K562 (cell line): Measurements from ENCODE around the gene PRRC2A. TPM values are rescaled to one million over a fixed set of nuclear protein-coding genes. Genes with fewer than 3 reads are reported as not detected.

Source experiments
- ATF6 ChIP-seq: sonication (generic); formaldehyde crosslinking; IDR thresholded peaks from 2 replicates; pipeline ENCODE4 v1.4.0; 2020; ENCODE audit warnings: mild to moderate bottlenecking, missing genetic modification reagents
- CBX5 ChIP-seq: IDR thresholded peaks from 2 replicates; pipeline ENCODE4 v1.6.1; 2014; ENCODE audit warnings: low read depth, borderline replicate concordance
- FOS ChIP-seq: IDR thresholded peaks from 3 replicates; pipeline ENCODE4 v1.6.1; 2011; ENCODE audit not compliant: insufficient read length; ENCODE audit errors: extremely low read depth
- FOXK2 ChIP-seq, 2 experiments: fragments of 450-650 bp; IDR thresholded peaks in 1 of 2; conservative IDR thresholded peaks in 1 of 2; 2 replicates each; pipeline ENCODE4 v1.6.1; 2016; ENCODE audit warnings: low read depth in 2 of 2, mild to moderate bottlenecking in 1 of 2
- HDAC1 ChIP-seq, 2 experiments: fragments of 450-650 bp; IDR thresholded peaks; 2 replicates each; pipeline ENCODE4 v1.6.1; 2016 to 2017; ENCODE audit warnings: inconsistent platforms in 1 of 2, mild to moderate bottlenecking in 1 of 2, moderate library complexity in 1 of 2
- HMG20B ChIP-seq: fragments of 250-450 bp; sonication (Bioruptor Pico); IDR thresholded peaks from 2 replicates; pipeline ENCODE4 v1.5.0; 2021; ENCODE audit warnings: mild to moderate bottlenecking
- HSF4 ChIP-seq: fragments of 250-450 bp; sonication (Bioruptor Pico); IDR thresholded peaks from 2 replicates; pipeline ENCODE4 v2.1.2; 2022; ENCODE audit warnings: mild to moderate bottlenecking, moderate library complexity, borderline replicate concordance
- MED1 ChIP-seq: sonication (generic); formaldehyde crosslinking; IDR thresholded peaks from 2 replicates; pipeline ENCODE4 v1.8.1; 2023; ENCODE audit warnings: missing genetic modification reagents, borderline replicate concordance
- NFRKB ChIP-seq: fragments of 450-650 bp; IDR thresholded peaks from 2 replicates; pipeline ENCODE4 v1.6.1; 2016; ENCODE audit warnings: low read depth
- SMARCB1 ChIP-seq: IDR thresholded peaks from 2 replicates; pipeline ENCODE4 v1.6.1; 2011; ENCODE audit warnings: improper control_type of control experiment, low read depth; ENCODE audit not compliant: insufficient read length
- TSC22D4 ChIP-seq: fragments of 450-650 bp; IDR thresholded peaks from 2 replicates; pipeline ENCODE4 v1.6.1; 2016; ENCODE audit warnings: missing genetic modification characterization, missing biosample characterization, control low read depth
- ZKSCAN3 ChIP-seq: fragments of 250-450 bp; sonication (Bioruptor Pico); IDR thresholded peaks from 2 replicates; pipeline ENCODE4 v1.4.0; 2020
- polyA plus RNA-seq, 8 experiments: library from polyadenylated mRNA; depleted of rRNA in 4 of 8; stranded (reverse) in 5 of 8; unstranded in 3 of 8; fragments of >200 nt; fragmentation: Nextera tagmentation in 2 of 8; fragmentation: Illumina TruSeq in 1 of 8; extraction: Ambion mirVana in 2 of 8; extraction: Trizol in 1 of 8; gene quantifications; 2 replicates each; pipeline versions ENCODE4 v1.2.1 to v1.2.3, GENCODE V29; 2011 to 2014; ENCODE audit warnings: inconsistent platforms in 1 of 8, missing spikeins in 1 of 8
- total RNA-seq, 7 experiments: library from RNA; depleted of rRNA in 6 of 7; stranded (reverse); fragments of >200 nt in 6 of 7; fragmentation: Illumina TruSeq in 2 of 7; extraction: Trizol in 2 of 7; gene quantifications; 2 replicates each; pipeline versions ENCODE4 v1.2.1 to v1.2.3, GENCODE V29; 2011 to 2021; ENCODE audit warnings: low replicate concordance in 1 of 7
- TF ChIP-seq, protein P1 (sequence below): sonication (generic); formaldehyde crosslinking; IDR thresholded peaks from 2 replicates; pipeline ENCODE4 v1.8.1; 2023; ENCODE audit warnings: mild to moderate bottlenecking, missing genetic modification reagents
- TF ChIP-seq, protein P2 (sequence below): fragments of 450-650 bp; IDR thresholded peaks from 2 replicates; pipeline ENCODE4 v1.6.1; 2018; ENCODE audit warnings: mild to moderate bottlenecking, low read depth; ENCODE audit not compliant: partially characterized antibody

PRRC2A gene
- total and polyA plus RNA-seq, 9 of the 15 experiments (the other 6 are each of a cell fraction or from before 2014, with no cell fraction given): 1.0 to 332 (median 63.0) TPM

DNA sequence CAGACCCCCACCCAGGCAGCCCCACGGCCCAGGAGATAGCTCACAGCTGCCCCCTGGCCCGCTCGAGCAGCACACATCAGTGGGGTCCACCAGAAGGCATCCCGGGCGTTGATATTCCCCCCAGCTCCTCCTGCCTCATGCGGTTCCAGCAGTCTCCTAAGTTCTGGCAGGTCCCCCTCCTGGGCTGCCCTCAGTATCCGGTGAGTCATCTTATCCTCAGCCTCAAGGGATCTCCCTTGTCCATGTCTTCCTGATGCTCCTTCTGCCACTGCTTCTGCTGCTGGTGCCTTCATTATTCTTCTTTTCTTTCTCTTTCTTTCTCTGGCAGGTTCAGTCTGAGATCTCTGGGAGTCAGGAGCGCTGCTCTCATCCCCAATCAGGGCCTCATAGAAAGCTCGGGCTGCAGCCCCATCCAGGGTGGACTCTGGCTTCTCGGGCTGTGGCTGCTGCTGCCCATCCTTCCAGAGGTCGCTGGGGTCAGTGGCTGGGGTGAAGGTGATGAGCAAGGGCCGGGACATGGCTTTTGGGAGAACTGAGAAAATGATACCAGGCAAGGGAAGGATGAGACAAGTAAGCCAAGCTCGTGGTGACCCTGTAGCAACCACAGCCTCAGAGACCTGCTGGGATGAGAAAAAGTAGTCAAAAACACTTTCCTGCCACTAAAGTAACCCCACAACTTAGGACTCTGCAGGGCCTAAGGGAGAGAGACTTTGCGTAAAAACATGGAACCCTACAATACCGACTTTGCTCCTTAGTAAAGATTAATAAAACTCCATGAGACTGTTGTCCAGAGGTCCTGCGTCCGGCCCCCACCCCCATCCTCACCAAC, 43.7 kb downstream of the PRRC2A start (continued):
- TF ChIP-seq ATF6: no peak; the same call in 1 of the 2 replicates
- TF ChIP-seq HSF4: no peak
- TF ChIP-seq HDAC1 (IDR thresholded peaks at IDR 0.05): peak in 1 of 2 experiments; percentile 85; a peak in 2 of 4 replicates
- TF ChIP-seq ZKSCAN3 (CRISPR knock-in tag): no peak
- TF ChIP-seq MED1 (CRISPR knock-in tag): no peak
- TF ChIP-seq, protein P1, sequence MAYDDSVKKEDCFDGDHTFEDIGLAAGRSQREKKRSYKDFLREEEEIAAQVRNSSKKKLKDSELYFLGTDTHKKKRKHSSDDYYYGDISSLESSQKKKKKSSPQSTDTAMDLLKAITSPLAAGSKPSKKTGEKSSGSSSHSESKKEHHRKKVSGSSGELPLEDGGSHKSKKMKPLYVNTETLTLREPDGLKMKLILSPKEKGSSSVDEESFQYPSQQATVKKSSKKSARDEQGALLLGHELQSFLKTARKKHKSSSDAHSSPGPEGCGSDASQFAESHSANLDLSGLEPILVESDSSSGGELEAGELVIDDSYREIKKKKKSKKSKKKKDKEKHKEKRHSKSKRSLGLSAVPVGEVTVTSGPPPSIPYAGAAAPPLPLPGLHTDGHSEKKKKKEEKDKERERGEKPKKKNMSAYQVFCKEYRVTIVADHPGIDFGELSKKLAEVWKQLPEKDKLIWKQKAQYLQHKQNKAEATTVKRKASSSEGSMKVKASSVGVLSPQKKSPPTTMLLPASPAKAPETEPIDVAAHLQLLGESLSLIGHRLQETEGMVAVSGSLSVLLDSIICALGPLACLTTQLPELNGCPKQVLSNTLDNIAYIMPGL (CRISPR knock-in tag): no peak
- TF ChIP-seq, protein P2, sequence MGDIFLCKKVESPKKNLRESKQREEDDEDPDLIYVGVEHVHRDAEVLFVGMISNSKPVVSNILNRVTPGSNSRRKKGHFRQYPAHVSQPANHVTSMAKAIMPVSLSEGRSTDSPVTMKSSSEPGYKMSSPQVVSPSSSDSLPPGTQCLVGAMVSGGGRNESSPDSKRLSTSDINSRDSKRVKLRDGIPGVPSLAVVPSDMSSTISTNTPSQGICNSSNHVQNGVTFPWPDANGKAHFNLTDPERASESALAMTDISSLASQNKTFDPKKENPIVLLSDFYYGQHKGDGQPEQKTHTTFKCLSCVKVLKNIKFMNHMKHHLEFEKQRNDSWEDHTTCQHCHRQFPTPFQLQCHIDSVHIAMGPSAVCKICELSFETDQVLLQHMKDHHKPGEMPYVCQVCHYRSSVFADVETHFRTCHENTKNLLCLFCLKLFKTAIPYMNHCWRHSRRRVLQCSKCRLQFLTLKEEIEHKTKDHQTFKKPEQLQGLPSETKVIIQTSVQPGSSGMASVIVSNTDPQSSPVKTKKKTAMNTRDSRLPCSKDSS: no peak
- TF ChIP-seq HMG20B (CRISPR knock-in tag): no peak
- no peak for TF ChIP-seq SMARCB1
- TF ChIP-seq FOS: no peak
- no peak for TF ChIP-seq TSC22D4
- no peak for TF ChIP-seq CBX5
- TF ChIP-seq FOXK2 (conservative IDR thresholded peaks at IDR 0.05 in 1 of 2, IDR thresholded peaks at IDR 0.05 in 1 of 2; ENCODE audit: low read depth in 2 of 2): peak in 1 of 2 experiments; percentile 31; a peak in 1 of 4 replicates
- TF ChIP-seq NFRKB: no peak; the same call in none of the 2 replicates
- TF ChIP-seq, all 486 proteins: peak for 121
